WTC11 (cell line): Measurements from ENCODE around the gene VAC14. TPM values are rescaled to one million over a fixed set of nuclear protein-coding genes. Genes with fewer than 3 reads are reported as not detected.

Source experiments
- ATAC-seq: fragments of 200-7000 bp; cut with Tn5 transposase; 2 replicates; pipeline ENCODE4 v1.10.0; 2021; ENCODE audit warnings: mild to moderate bottlenecking, moderate library complexity
- CTCF ChIA-PET: fragments of 300-600 bp; sonication (Branson Sonifier 250); formaldehyde crosslinking; loops from one replicate; lab custom pipeline; 2021; ENCODE audit warnings: antibody characterized with exemption; lab: Charles Lee
- POLR2A ChIA-PET: fragments of 350-600 bp; sonication (Branson Sonifier 250); formaldehyde crosslinking; loops from one replicate; lab custom pipeline; 2021; ENCODE audit warnings: antibody characterized with exemption; lab: Charles Lee
- DNase-seq: peaks from one replicate; pipeline ENCODE4 v3.0.0; 2021; ENCODE audit warnings: low spot score
- H3K27ac Mint-ChIP-seq: 2 replicates; pipeline ENCODE4 v1.8.0; 2021; ENCODE audit warnings: mixed read lengths
- H3K27me3 Mint-ChIP-seq: 2 replicates; pipeline ENCODE4 v1.8.0; 2021; ENCODE audit warnings: low read depth, mild to moderate bottlenecking, moderate library complexity, mixed read lengths
- H3K36me3 Mint-ChIP-seq: 2 replicates; pipeline ENCODE4 v1.8.0; 2021; ENCODE audit warnings: mixed read lengths
- H3K4me1 Mint-ChIP-seq: 2 replicates; pipeline ENCODE4 v1.8.0; 2022; ENCODE audit warnings: mixed read lengths
- H3K4me3 Mint-ChIP-seq: 2 replicates; pipeline ENCODE4 v1.8.0; 2021; ENCODE audit warnings: mild to moderate bottlenecking, moderate library complexity, mixed read lengths
- H3K9me3 Mint-ChIP-seq: 2 replicates; pipeline ENCODE4 v1.8.0; 2021; ENCODE audit warnings: mixed read lengths
- AR ChIP-seq: fragments of 250-450 bp; sonication (Bioruptor Pico); IDR thresholded peaks from 2 replicates; pipeline ENCODE4 v1.9.0; 2021; ENCODE audit warnings: mild to moderate bottlenecking
- ATF1 ChIP-seq: sonication (generic); formaldehyde crosslinking; IDR thresholded peaks from 2 replicates; pipeline ENCODE4 v1.8.1; 2023; ENCODE audit warnings: mild to moderate bottlenecking, moderate library complexity, missing genetic modification reagents
- ATF6 ChIP-seq: sonication (generic); formaldehyde crosslinking; IDR thresholded peaks from 2 replicates; pipeline ENCODE4 v1.8.1; 2023; ENCODE audit warnings: mild to moderate bottlenecking, missing genetic modification reagents
- CREB1 ChIP-seq: sonication (generic); formaldehyde crosslinking; IDR thresholded peaks from 2 replicates; pipeline ENCODE4 v1.8.0; 2023; ENCODE audit warnings: mild to moderate bottlenecking, missing genetic modification reagents
- ELF4 ChIP-seq: sonication (generic); formaldehyde crosslinking; IDR thresholded peaks from 2 replicates; pipeline ENCODE4 v1.8.1; 2022; ENCODE audit warnings: low read depth, mild to moderate bottlenecking, moderate library complexity, missing genetic modification reagents
- GABPB1 ChIP-seq: sonication (generic); formaldehyde crosslinking; IDR thresholded peaks from 2 replicates; pipeline ENCODE4 v1.8.1; 2023; ENCODE audit warnings: mild to moderate bottlenecking, missing genetic modification reagents
- HMGXB4 ChIP-seq: sonication (generic); formaldehyde crosslinking; IDR thresholded peaks from 2 replicates; pipeline ENCODE4 v1.8.1; 2023; ENCODE audit warnings: mild to moderate bottlenecking, moderate library complexity, missing genetic modification reagents
- IRF1 ChIP-seq: sonication (generic); formaldehyde crosslinking; IDR thresholded peaks from 2 replicates; pipeline ENCODE4 v1.8.0; 2023; ENCODE audit warnings: missing genetic modification reagents
- TEAD4 ChIP-seq: sonication (generic); formaldehyde crosslinking; IDR thresholded peaks from 2 replicates; pipeline ENCODE4 v1.8.0; 2022; ENCODE audit warnings: mild to moderate bottlenecking, missing genetic modification reagents
- USF2 ChIP-seq: sonication (generic); formaldehyde crosslinking; IDR thresholded peaks from 2 replicates; pipeline ENCODE4 v1.8.1; 2023; ENCODE audit warnings: mild to moderate bottlenecking, missing genetic modification reagents, moderate library complexity
- ZMAT4 ChIP-seq: fragments of 250-450 bp; sonication (Bioruptor Pico); IDR thresholded peaks from 2 replicates; pipeline ENCODE4 v1.9.0; 2021; ENCODE audit warnings: mild to moderate bottlenecking
- ZNF263 ChIP-seq: sonication (generic); formaldehyde crosslinking; IDR thresholded peaks from 2 replicates; pipeline ENCODE4 v1.8.1; 2022; ENCODE audit warnings: low read depth, mild to moderate bottlenecking, moderate library complexity, missing genetic modification reagents
- ZNF396 ChIP-seq: fragments of 250-450 bp; sonication (Bioruptor Pico); IDR thresholded peaks from 2 replicates; pipeline ENCODE4 v1.8.0; 2021; ENCODE audit warnings: mild to moderate bottlenecking, moderate library complexity, borderline replicate concordance
- ZNF425 ChIP-seq: fragments of 250-450 bp; sonication (Bioruptor Pico); conservative IDR thresholded peaks from 2 replicates; pipeline ENCODE4 v1.9.0; 2021; ENCODE audit warnings: mild to moderate bottlenecking
- total RNA-seq: library from RNA; stranded (reverse); gene quantifications from 3 replicates; pipeline ENCODE4 v1.2.3, GENCODE V29; 2021

VAC14 gene
- total RNA-seq, 1 experiment from 2014 or later, result 60.1 TPM

- no peaks in the 10 kb centered on the region for H3K9me3 Mint-ChIP-seq
- ChIA-PET CTCF (interaction anchor here (1.0 to 1.4 kb wide), 4 partner anchors 14 to 132 kb away, joined by 3 to 6 read pairs (median 4); no protein-coding TSS in a partner anchor), POLR2A (no interaction called here)
- TF ChIP-seq TEAD4 (CRISPR knock-in tag) (no peak), AR (no peak), ZNF263 (CRISPR knock-in tag) (no peak), ATF1 (CRISPR knock-in tag) (no peak), ZMAT4 (CRISPR knock-in tag) (no peak), IRF1 (CRISPR knock-in tag) (no peak), ATF6 (CRISPR knock-in tag) (no peak), HMGXB4 (no peak), GABPB1 (CRISPR knock-in tag) (no peak), ELF4 (CRISPR knock-in tag) (no peak), CREB1 (CRISPR knock-in tag) (no peak), ZNF425 (CRISPR knock-in tag) (no peak), USF2 (CRISPR knock-in tag) (no peak), ZNF396 (CRISPR knock-in tag) (no peak)
- H3K4me1 Mint-ChIP-seq, result peaks cover 23% of the 10 kb centered on the region
- H3K36me3 Mint-ChIP-seq, result no peaks in the 10 kb centered on the region
- peak; percentile 33; the same call in 1 of the 2 replicates for ATAC-seq
- H3K27me3 Mint-ChIP-seq, result no peaks in the 10 kb centered on the region
- DNase-seq, result no peak
- no peak overlapping the region for H3K4me3 Mint-ChIP-seq
- peak overlapping the region; percentile 65 for H3K27ac Mint-ChIP-seq
Observed at GRCh38 chr16:70638814-70639792, 161.9 kb downstream of the VAC14 start.

Other genes with a start within 250 kb of the VAC14 start
- 6.0 to 8.8 TPM (median 7.5 TPM) in 3 replicates for gene IL34, start 154.6 kb downstream of the VAC14 start, total RNA-seq
- 28.3 to 34.9 TPM (median 31.2 TPM) in 3 replicates for gene MTSS2, start 115.1 kb downstream of the VAC14 start, total RNA-seq